Endothelial cell of umbilical vein (primary cell): ENCODE data around the gene IGF2BP2. TPM values are rescaled to one million over a fixed set of nuclear protein-coding genes. Genes with fewer than 3 reads are reported as not detected.

ENCODE experiments used
- BruUV-seq: library from RNA; stranded (reverse); fragments of 400-500 nt; replicated peaks from 2 replicates; lab custom pipeline; 2021; lab: Mats Ljungman, UMichigan
- CTCF ChIA-PET: fragments of 300-600, 350-600 bp; sonication (Branson Sonifier 250); formaldehyde crosslinking; loops from one replicate; lab custom pipeline; 2021; ENCODE audit warnings: antibody characterized with exemption, inconsistent platforms; lab: Charles Lee
- POLR2A ChIA-PET: fragments of 300-600, 350-600 bp; sonication (Branson Sonifier 250); formaldehyde crosslinking; loops from one replicate; lab custom pipeline; 2021; ENCODE audit warnings: antibody characterized with exemption, inconsistent platforms; lab: Charles Lee
- DNase-seq: peaks from one replicate; pipeline ENCODE4 v3.0.0-alpha.2; 2011; ENCODE audit warnings: low read depth, low spot score
- FAIRE-seq: peaks from 2 replicates; lab custom pipeline; 2011; peaks lifted over from hg19 to GRCh38; lab: Jason Lieb, UNC
- H2AFZ ChIP-seq: 2 replicates; pipeline ENCODE4 v1.6.0; 2012; ENCODE audit warnings: low read depth, low read length, control low read depth, inconsistent platforms
- H3K27ac ChIP-seq: 2 replicates; pipeline ENCODE4 v1.5.1; 2011; ENCODE audit warnings: low read depth, mild to moderate bottlenecking, control low read depth, low read length, moderate library complexity; ENCODE audit not compliant: insufficient read depth
- H3K27me3 ChIP-seq, 2 experiments: 2 replicates each; pipeline versions ENCODE4 v1.6.0 to v1.6.1; 2011; ENCODE audit warnings: low read length in 2 of 2, mixed read lengths in 1 of 2; ENCODE audit not compliant: control insufficient read depth in 2 of 2, insufficient read depth in 2 of 2
- H3K36me3 ChIP-seq, 2 experiments: 2 replicates in 1 of 2; 3 replicates in 1 of 2; pipeline ENCODE4 v1.5.1; 2011; ENCODE audit warnings: low read length in 2 of 2, mild to moderate bottlenecking in 1 of 2, moderate library complexity in 1 of 2; ENCODE audit not compliant: control insufficient read depth in 2 of 2, insufficient read depth in 2 of 2; ENCODE audit errors: extremely low read depth in 1 of 2
- H3K4me1 ChIP-seq: 3 replicates; pipeline ENCODE4 v1.5.1; 2011; ENCODE audit warnings: mild to moderate bottlenecking, low read length; ENCODE audit not compliant: control insufficient read depth, insufficient read depth; ENCODE audit errors: extremely low read depth
- H3K4me2 ChIP-seq: 2 replicates; pipeline ENCODE4 v1.6.1; 2011; ENCODE audit warnings: low read length, control low read depth, mixed read lengths; ENCODE audit not compliant: insufficient read depth
- H3K4me3 ChIP-seq, 3 experiments: fragments of 200-600 bp in 1 of 3; sonication (generic), shearing (Covaris generic) in 1 of 3; replicated peaks in 1 of 3; 2 replicates each; pipeline ENCODE4 v1.5.1; 2011 to 2016; ENCODE audit warnings: control low read depth in 3 of 3, low read length in 3 of 3, mild to moderate bottlenecking in 2 of 3, inconsistent platforms in 1 of 3, low read depth in 1 of 3, moderate library complexity in 1 of 3; ENCODE audit not compliant: insufficient read depth in 1 of 3
- H3K79me2 ChIP-seq: 2 replicates; pipeline ENCODE4 v1.6.0; 2012; ENCODE audit warnings: low read length, inconsistent platforms; ENCODE audit not compliant: control insufficient read depth, insufficient read depth
- H3K9ac ChIP-seq: replicated peaks from 2 replicates; pipeline ENCODE3; 2011; ENCODE audit warnings: low read length, control low read depth; ENCODE audit not compliant: insufficient read depth; ENCODE audit errors: extremely low read depth
- H3K9me1 ChIP-seq: replicated peaks from 3 replicates; pipeline ENCODE4 v1.6.0; 2011; ENCODE audit warnings: mild to moderate bottlenecking, low read length; ENCODE audit not compliant: control insufficient read depth, insufficient read depth; ENCODE audit errors: extremely low read depth
- H3K9me3 ChIP-seq: replicated peaks from 2 replicates; pipeline ENCODE4 v1.5.1; 2012; ENCODE audit warnings: low read length, inconsistent platforms; ENCODE audit not compliant: control insufficient read depth, insufficient read depth
- H4K20me1 ChIP-seq: replicated peaks from 2 replicates; pipeline ENCODE3; 2011; ENCODE audit warnings: mild to moderate bottlenecking, low read length; ENCODE audit not compliant: control insufficient read depth, insufficient read depth; ENCODE audit errors: extremely low read depth
- EZH2 ChIP-seq: IDR thresholded peaks from 2 replicates; pipeline ENCODE4 v1.6.1; 2012; ENCODE audit warnings: borderline replicate concordance, low read depth, mild to moderate bottlenecking, moderate library complexity, low read length, inconsistent platforms; ENCODE audit not compliant: severe bottlenecking
- FOS ChIP-seq: IDR thresholded peaks from 2 replicates; pipeline ENCODE4 v1.6.1; 2011; ENCODE audit warnings: mild to moderate bottlenecking, low read length, moderate library complexity, borderline replicate concordance; ENCODE audit not compliant: insufficient read depth
- GATA2 ChIP-seq: IDR thresholded peaks from 2 replicates; pipeline ENCODE4 v1.7.0; 2011; ENCODE audit warnings: low read depth, mild to moderate bottlenecking, moderate library complexity, mixed read lengths, low read length; ENCODE audit not compliant: insufficient read length, insufficient read depth
- JUN ChIP-seq: IDR thresholded peaks from 2 replicates; pipeline ENCODE4 v1.6.1; 2011; ENCODE audit warnings: borderline replicate concordance, low read depth; ENCODE audit not compliant: insufficient read length, insufficient read depth
- MYC ChIP-seq: IDR thresholded peaks from one replicate; pipeline ENCODE4 v1.6.1; 2011; ENCODE audit warnings: mild to moderate bottlenecking, low read depth, low read length
- POLR2A ChIP-seq: IDR thresholded peaks from 2 replicates; pipeline ENCODE4 v1.6.1; 2012; ENCODE audit warnings: low read depth, mild to moderate bottlenecking, control low read depth, low read length
- POLR2AphosphoS5 ChIP-seq: IDR thresholded peaks from 2 replicates; pipeline ENCODE4 v1.6.1; 2012; ENCODE audit warnings: low read depth, mild to moderate bottlenecking, control low read depth, low read length, moderate library complexity; ENCODE audit not compliant: insufficient read depth
- dilution Hi-C: fragments of 300-500 bp; cut with MboI; formaldehyde crosslinking; loops from one replicate; pipeline ENCODE4 v1.15.0; 2019; ENCODE audit warnings: low sequenced_read_pairs; ENCODE audit not compliant: extremely low pct_ligation_motif_present
- intact Hi-C: fragments of 100-400 bp; cut with micrococcal nuclease; formaldehyde crosslinking; loops from one replicate; pipeline ENCODE4 v1.10.0; 2022
- polyA plus RNA-seq, 4 experiments: library from polyadenylated mRNA; depleted of rRNA in 3 of 4; stranded (reverse) in 3 of 4; unstranded in 1 of 4; fragments of >200 nt; gene quantifications; 2 replicates each; pipeline versions ENCODE4 v1.2.1 to v1.2.3, GENCODE V29; 2011 to 2012; ENCODE audit warnings: missing spikeins in 1 of 4
- total RNA-seq: library from RNA; stranded (reverse); gene quantifications from 2 replicates; pipeline ENCODE4 v1.2.3, GENCODE V29; 2021
- TF ChIP-seq, protein P1 (sequence below): IDR thresholded peaks from 2 replicates; pipeline ENCODE4 v1.6.1; 2011; ENCODE audit not compliant: insufficient read depth, insufficient read length
- TF ChIP-seq, protein P2 (sequence below), 2 donors: IDR thresholded peaks; 1 replicate in 1 of 2; 2 replicates in 1 of 2; pipeline ENCODE4 v1.5.1; 2011; ENCODE audit warnings: low read length in 2 of 2, mild to moderate bottlenecking in 2 of 2, moderate library complexity in 2 of 2, control low read depth in 1 of 2, inconsistent platforms in 1 of 2, low read depth in 1 of 2; ENCODE audit not compliant: insufficient read depth in 1 of 2; ENCODE audit errors: extremely low read depth in 1 of 2

Gene IGF2BP2
- total and polyA plus RNA-seq, 2 donors (not counting 3 experiments of a cell fraction or from before 2014, with no cell fraction given), result 10.7 to 130 TPM

DNA sequence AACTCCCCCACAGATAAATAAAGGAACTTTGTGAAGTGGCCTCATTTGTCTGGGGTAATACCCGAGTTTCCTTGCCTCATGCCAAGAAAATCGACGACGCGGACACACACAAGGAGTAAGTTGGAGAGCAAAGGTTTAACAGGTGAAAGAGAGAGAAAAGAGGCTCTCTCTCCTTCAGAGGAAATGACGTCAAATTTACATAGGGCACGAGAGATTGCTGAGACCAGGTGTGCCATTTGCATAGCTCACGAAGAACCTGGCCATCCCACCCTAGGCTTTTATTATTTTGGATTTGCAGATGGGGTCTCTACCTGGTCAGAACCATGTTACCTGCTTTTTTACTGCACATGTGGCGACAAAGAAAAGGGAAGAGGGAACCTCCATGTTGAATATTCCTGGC is 49.3 kb upstream of the IGF2BP2 start:
- ChIA-PET POLR2A (no interaction called here), CTCF (interaction anchor here (0.8 to 2.3 kb wide), 4 partner anchors 9 to 214 kb away, joined by 3 to 7 read pairs (median 4); no protein-coding TSS in a partner anchor)
- FAIRE-seq, result no peak
- no peak for TF ChIP-seq POLR2AphosphoS5
- Histone ChIP-seq H3K9me1 (no peaks in the 10 kb centered on the region), H3K9ac (no peak overlapping the region), H4K20me1 (no peaks in the 10 kb centered on the region), H2AFZ (no peak overlapping the region), H3K36me3 (no peaks in the 10 kb centered on the region), H3K9me3 (no peaks in the 10 kb centered on the region), H3K79me2 (no peaks in the 10 kb centered on the region), H3K4me2 (no peak overlapping the region), H3K27ac (no peak overlapping the region), H3K4me1 (no peaks in the 10 kb centered on the region), H3K27me3 (no peaks in the 10 kb centered on the region), H3K4me3 (no peak overlapping the region)
- intact Hi-C loops (no loop called here), dilution Hi-C loops (no loop called here)
- DNase-seq, result no peak
- BruUV-seq, result no TSS peak

GRCh38 chr3:185867650-185868049 is 42.8 kb upstream of the IGF2BP2 start:
- H3K36me3 ChIP-seq, result no peaks in the 10 kb centered on the region
- no peaks in the 10 kb centered on the region for H3K4me1 ChIP-seq
- DNase-seq (no peak), FAIRE-seq (no peak)
- no peaks in the 10 kb centered on the region for H3K9me3 ChIP-seq
- H3K9me1 ChIP-seq, result no peaks in the 10 kb centered on the region
- intact Hi-C loops, result no loop called here
- BruUV-seq, result no TSS peak
- H2AFZ ChIP-seq, result no peak overlapping the region
- H3K27ac ChIP-seq, result no peak overlapping the region
- H3K4me3 ChIP-seq, result no peak overlapping the region
- no peak for TF ChIP-seq FOS
- TF ChIP-seq EZH2, result no peak
- TF ChIP-seq, protein P1, sequence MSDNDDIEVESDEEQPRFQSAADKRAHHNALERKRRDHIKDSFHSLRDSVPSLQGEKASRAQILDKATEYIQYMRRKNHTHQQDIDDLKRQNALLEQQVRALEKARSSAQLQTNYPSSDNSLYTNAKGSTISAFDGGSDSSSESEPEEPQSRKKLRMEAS, result no peak
- TF ChIP-seq, protein P2, sequence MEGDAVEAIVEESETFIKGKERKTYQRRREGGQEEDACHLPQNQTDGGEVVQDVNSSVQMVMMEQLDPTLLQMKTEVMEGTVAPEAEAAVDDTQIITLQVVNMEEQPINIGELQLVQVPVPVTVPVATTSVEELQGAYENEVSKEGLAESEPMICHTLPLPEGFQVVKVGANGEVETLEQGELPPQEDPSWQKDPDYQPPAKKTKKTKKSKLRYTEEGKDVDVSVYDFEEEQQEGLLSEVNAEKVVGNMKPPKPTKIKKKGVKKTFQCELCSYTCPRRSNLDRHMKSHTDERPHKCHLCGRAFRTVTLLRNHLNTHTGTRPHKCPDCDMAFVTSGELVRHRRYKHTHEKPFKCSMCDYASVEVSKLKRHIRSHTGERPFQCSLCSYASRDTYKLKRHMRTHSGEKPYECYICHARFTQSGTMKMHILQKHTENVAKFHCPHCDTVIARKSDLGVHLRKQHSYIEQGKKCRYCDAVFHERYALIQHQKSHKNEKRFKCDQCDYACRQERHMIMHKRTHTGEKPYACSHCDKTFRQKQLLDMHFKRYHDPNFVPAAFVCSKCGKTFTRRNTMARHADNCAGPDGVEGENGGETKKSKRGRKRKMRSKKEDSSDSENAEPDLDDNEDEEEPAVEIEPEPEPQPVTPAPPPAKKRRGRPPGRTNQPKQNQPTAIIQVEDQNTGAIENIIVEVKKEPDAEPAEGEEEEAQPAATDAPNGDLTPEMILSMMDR (IDR thresholded peaks at IDR 0.05; ENCODE audit: extremely low read depth in 1 of 2, insufficient read depth in 1 of 2, low read depth in 1 of 2, low read length in 2 of 2), result no peak
- no peak for TF ChIP-seq POLR2AphosphoS5
- no peak for TF ChIP-seq GATA2
- no peak for TF ChIP-seq POLR2A
- TF ChIP-seq MYC, result no peak
- no peak for TF ChIP-seq JUN
- POLR2A ChIA-PET, result interaction anchor here (0.7 kb wide), 1 partner anchor 25 kb away, joined by 4 read pairs; no protein-coding TSS in a partner anchor
- peaks cover 9 to 12% of the 10 kb centered on the region in 2 experiments for H3K27me3 ChIP-seq
- dilution Hi-C loops, result no loop called here
- no peaks in the 10 kb centered on the region for H3K79me2 ChIP-seq
- CTCF ChIA-PET, result interaction anchor here (0.7 to 1.4 kb wide), 3 partner anchors 9 to 76 kb away, joined by 3 to 4 read pairs (median 3); no protein-coding TSS in a partner anchor
- H4K20me1 ChIP-seq, result no peaks in the 10 kb centered on the region
- H3K4me2 ChIP-seq, result no peak overlapping the region
- H3K9ac ChIP-seq, result no peak overlapping the region
